K562 (cell line): ENCODE data around the gene ASB18.

Experiments
- ARID3A ChIP-seq: IDR thresholded peaks from 2 replicates; pipeline ENCODE4 v1.6.1; 2012; ENCODE audit warnings: low read depth, low read length, improper control_type of control experiment, borderline replicate concordance
- NBN ChIP-seq: fragments of 450-650 bp; IDR thresholded peaks from 2 replicates; pipeline ENCODE4 v1.6.1; 2016; ENCODE audit warnings: low read depth, mild to moderate bottlenecking
- NFE2 ChIP-seq: IDR thresholded peaks from 2 replicates; pipeline ENCODE4 v1.6.1; 2014; ENCODE audit warnings: antibody characterized with exemption, low read depth
- POLR2A ChIP-seq: fragments of 450-650 bp; conservative IDR thresholded peaks from 2 replicates; pipeline ENCODE4 v1.6.1; 2016
- RBM22 ChIP-seq: fragments of 200-400 bp; formaldehyde crosslinking; IDR thresholded peaks from 2 replicates; pipeline ENCODE4 v1.6.1; 2018; ENCODE audit warnings: low read length, low read depth; ENCODE audit not compliant: poor library complexity, severe bottlenecking

GRCh38 chr2:236238751-236239150, 25.5 kb downstream of the ASB18 start:
- no peak for TF ChIP-seq NBN
- TF ChIP-seq NFE2: no peak
- TF ChIP-seq ARID3A: no peak
- no peak for TF ChIP-seq RBM22
- no peak for TF ChIP-seq POLR2A
